GM12891 (cell line): ENCODE results near the gene LORICRIN. TPM values are rescaled to one million over a fixed set of nuclear protein-coding genes. Genes with fewer than 3 reads are reported as not detected.
"Not testable (repeated sequence)": the region's sequence is repeated elsewhere in the genome, so short reads cannot be mapped to it uniquely, and the experiment has no call there.

Experiments
- DNase-seq: peaks from one replicate; pipeline ENCODE4 v3.0.0; 2011; ENCODE audit warnings: low spot score; ENCODE audit not compliant: insufficient read length
- FAIRE-seq: peaks from 2 replicates; lab custom pipeline; 2011; peaks lifted over from hg19 to GRCh38; lab: Jason Lieb, UNC
- PAX5 ChIP-seq: IDR thresholded peaks from 2 replicates; pipeline ENCODE4 v1.6.1; 2011; ENCODE audit warnings: low read length, moderate library complexity, mild to moderate bottlenecking; ENCODE audit not compliant: insufficient read depth, severe bottlenecking
- POLR2A ChIP-seq: IDR thresholded peaks from 2 replicates; pipeline ENCODE4 v1.6.1; 2011; ENCODE audit warnings: low read depth, low read length, control low read depth
- POLR2AphosphoS5 ChIP-seq: IDR thresholded peaks from 2 replicates; pipeline ENCODE4 v1.6.1; 2011; ENCODE audit warnings: low read depth, low read length, control low read depth
- POU2F2 ChIP-seq: IDR thresholded peaks from 2 replicates; pipeline ENCODE4 v1.6.1; 2011; ENCODE audit warnings: low read depth, mild to moderate bottlenecking, control low read depth, low read length, moderate library complexity
- SPI1 ChIP-seq: IDR thresholded peaks from 2 replicates; pipeline ENCODE4 v1.6.1; 2011; ENCODE audit warnings: low read depth, low read length, control low read depth
- TAF1 ChIP-seq: IDR thresholded peaks from 2 replicates; pipeline ENCODE4 v1.6.1; 2011; ENCODE audit warnings: low read depth, low read length, control low read depth
- polyA plus RNA-seq: library from polyadenylated mRNA; unstranded; fragments of >200 nt; gene quantifications from one replicate; pipeline ENCODE4 v1.2.1, GENCODE V29; 2012; ENCODE audit warnings: low read depth, missing spikeins, inconsistent platforms; ENCODE audit not compliant: missing spikeins

Gene LORICRIN
- not detected for polyA plus RNA-seq

GRCh38 chr1:153259387-153259786 lies at the start of gene LORICRIN:
Gene LORICRIN, plus strand, starts transcription at chr1:153259687. Its CDS starts 1,263 bp downstream, at chr1:153260950.
- DNase-seq (no peak), FAIRE-seq (no peak)
- TF ChIP-seq POU2F2 (no peak), SPI1 (no peak), POLR2AphosphoS5 (no peak), TAF1 (no peak), PAX5 (no peak), POLR2A (no peak)

GRCh38 chr1:153210206-153210605 lies 49.3 kb upstream of the LORICRIN start:
- DNase-seq = no peak
- FAIRE-seq = no peak

GRCh38 chr1:153212201-153212600 lies 47.3 kb upstream of the LORICRIN start:
- TF ChIP-seq TAF1 (no peak), POU2F2 (no peak)
- FAIRE-seq = no peak
- DNase-seq = no peak

More at GRCh38 chr1:153210206-153210605, 49.3 kb upstream of the LORICRIN start:
- TF ChIP-seq POU2F2 (no peak), PAX5 (no peak), SPI1 (no peak), POLR2AphosphoS5 (no peak), TAF1 (no peak), POLR2A (no peak)

GRCh38 chr1:153213519-153213918 lies 46.0 kb upstream of the LORICRIN start:
- TF ChIP-seq POLR2AphosphoS5 (no peak), PAX5 (no peak), POLR2A (no peak), SPI1 (no peak), TAF1 (no peak), POU2F2 (no peak)
- no peak for DNase-seq
- no peak for FAIRE-seq

GRCh38 chr1:153217212-153217611 lies 42.3 kb upstream of the LORICRIN start, which contains the start of gene PRR9:
Gene PRR9, plus strand, starts transcription at chr1:153217584. Its CDS starts 561 bp downstream, at chr1:153218145.
- no peak for FAIRE-seq
- no peak for DNase-seq
- TF ChIP-seq POU2F2 = no peak
- TF ChIP-seq SPI1 = no peak
- no peak for TF ChIP-seq TAF1
- TF ChIP-seq PAX5 = no peak
- no peak for TF ChIP-seq POLR2A
- TF ChIP-seq POLR2AphosphoS5 = no peak

GRCh38 chr1:153217744-153218416 lies 41.6 kb upstream of the LORICRIN start:
- FAIRE-seq = no peak
- TF ChIP-seq TAF1 (no peak), POLR2AphosphoS5 (no peak), POLR2A (no peak), POU2F2 (no peak), SPI1 (no peak), PAX5 (no peak)
- no peak for DNase-seq

GRCh38 chr1:153220606-153221303 lies 38.7 kb upstream of the LORICRIN start:
- FAIRE-seq (no peak), DNase-seq (no peak)
- TF ChIP-seq POU2F2 = no peak
- TF ChIP-seq SPI1 = no peak
- no peak for TF ChIP-seq POLR2AphosphoS5
- TF ChIP-seq TAF1 = no peak
- no peak for TF ChIP-seq PAX5
- TF ChIP-seq POLR2A = no peak

GRCh38 chr1:153223040-153223891 lies 36.2 kb upstream of the LORICRIN start:
- FAIRE-seq = peak; percentile 97
- not testable (repeated sequence) for DNase-seq

- FAIRE-seq (no peak), DNase-seq (no peak)
- TF ChIP-seq POLR2AphosphoS5 (no peak), TAF1 (no peak), PAX5 (no peak), POU2F2 (no peak), SPI1 (no peak), POLR2A (no peak)
Measured at GRCh38 chr1:153227810-153228209, 31.7 kb upstream of the LORICRIN start.

- DNase-seq (no peak), FAIRE-seq (no peak)
- TF ChIP-seq POU2F2 = no peak
- TF ChIP-seq PAX5 = no peak
- no peak for TF ChIP-seq POLR2AphosphoS5
- no peak for TF ChIP-seq TAF1
- TF ChIP-seq POLR2A = no peak
- TF ChIP-seq SPI1 = no peak
Measured at GRCh38 chr1:153228491-153228890, 31.0 kb upstream of the LORICRIN start.

GRCh38 chr1:153229076-153229829 lies 30.2 kb upstream of the LORICRIN start:
- FAIRE-seq = peak; percentile 91

More at GRCh38 chr1:153229076-153229829, 30.2 kb upstream of the LORICRIN start:
- DNase-seq = not testable (repeated sequence)
